ENCODE measurements around the gene CCNY.

Gene CCNY

GRCh38 chr10:35458500-35459448 lies 122.5 kb downstream of the CCNY start:
- DNase-seq, result no peak

- DNase-seq, result no peak
Observed at GRCh38 chr10:35459449-35459847, 123.1 kb downstream of the CCNY start.

- no peak for DNase-seq
Observed at GRCh38 chr10:35460852-35461460, 124.6 kb downstream of the CCNY start.

- no peak for DNase-seq
Observed at GRCh38 chr10:35462491-35462934, 126.2 kb downstream of the CCNY start.

- DNase-seq, result no peak
Observed at GRCh38 chr10:35463105-35463867, 127.0 kb downstream of the CCNY start.

GRCh38 chr10:35463878-35464277 lies 127.6 kb downstream of the CCNY start:
- DNase-seq, result no peak

- no peak for DNase-seq
Observed at GRCh38 chr10:35464825-35465456, 128.6 kb downstream of the CCNY start.

GRCh38 chr10:35465673-35466072 lies 129.4 kb downstream of the CCNY start:
- DNase-seq, result no peak

GRCh38 chr10:35466170-35466569 lies 129.9 kb downstream of the CCNY start:
- no peak for DNase-seq

- no peak for DNase-seq
Observed at GRCh38 chr10:35466661-35467060, 130.4 kb downstream of the CCNY start.

- DNase-seq, result no peak
Observed at GRCh38 chr10:35467186-35467585, 130.9 kb downstream of the CCNY start.

GRCh38 chr10:35470248-35470924 lies 134.1 kb downstream of the CCNY start:
- no peak for DNase-seq

GRCh38 chr10:35470925-35471315 lies 134.6 kb downstream of the CCNY start:
- DNase-seq, result no peak

GRCh38 chr10:35471435-35471834 lies 135.1 kb downstream of the CCNY start:
- no peak for DNase-seq

GRCh38 chr10:35480142-35480541 lies 143.8 kb downstream of the CCNY start:
- no peak for DNase-seq

GRCh38 chr10:35481413-35481812 lies 145.1 kb downstream of the CCNY start:
- DNase-seq, result no peak

- DNase-seq, result peak; percentile 80
Observed at GRCh38 chr10:35486297-35486990, 150.1 kb downstream of the CCNY start.

- peak; percentile 39 for DNase-seq
Observed at GRCh38 chr10:35487336-35488034, 151.2 kb downstream of the CCNY start.

GRCh38 chr10:35488228-35488627 lies 151.9 kb downstream of the CCNY start:
- DNase-seq, result no peak

- DNase-seq, result no peak
Observed at GRCh38 chr10:35492386-35493195, 156.3 kb downstream of the CCNY start.

Measured in MV-4-11 (cell line).